GM19397 (cell line): Measurements from ENCODE around the gene ZNF606.

Source experiments
- ATAC-seq: cut with Tn5 transposase; IDR thresholded peaks from one replicate; pipeline ENCODE4 v1.9.1; 2021; ENCODE audit warnings: mild to moderate bottlenecking, moderate library complexity; ENCODE audit not compliant: unreplicated experiment

ZNF606 gene

GRCh38 chr19:58002384-58003173, at the start of gene ZNF606:
Gene ZNF606, minus strand, starts transcription at chr19:58002820. Its CDS starts 1,501 bp downstream, at chr19:58001319.
- ATAC-seq, result peak; percentile 99

- ATAC-seq, result no peak
These were observed 49.6 kb upstream of the ZNF606 start for GRCh38 chr19:58052256-58052655.

GRCh38 chr19:58047672-58048071, 45.1 kb upstream of the ZNF606 start:
- no peak for ATAC-seq

- no peak for ATAC-seq
These were observed 44.2 kb upstream of the ZNF606 start for GRCh38 chr19:58046856-58047255.

GRCh38 chr19:58045411-58046050, 42.9 kb upstream of the ZNF606 start:
- no peak for ATAC-seq

GRCh38 chr19:58044886-58045285, 42.3 kb upstream of the ZNF606 start:
- ATAC-seq, result no peak

- no peak for ATAC-seq
These were observed 41.8 kb upstream of the ZNF606 start for GRCh38 chr19:58044391-58044790.

- ATAC-seq, result no peak
These were observed 40.1 kb upstream of the ZNF606 start for GRCh38 chr19:58042495-58043340.

- no peak for ATAC-seq
These were observed 38.3 kb upstream of the ZNF606 start for GRCh38 chr19:58040751-58041525.

GRCh38 chr19:58038688-58039204, 36.1 kb upstream of the ZNF606 start:
- no peak for ATAC-seq

- ATAC-seq, result no peak
These were observed 35.5 kb upstream of the ZNF606 start for GRCh38 chr19:58037927-58038687.

GRCh38 chr19:58035863-58036262, 33.2 kb upstream of the ZNF606 start:
- ATAC-seq, result no peak

GRCh38 chr19:58034477-58034793, 31.8 kb upstream of the ZNF606 start:
- no peak for ATAC-seq

GRCh38 chr19:58033741-58034476, 31.3 kb upstream of the ZNF606 start, which contains the start of gene ZSCAN1:
Gene ZSCAN1, plus strand, starts transcription at chr19:58034025. Its CDS starts 3,812 bp downstream, at chr19:58037837.
- no peak for ATAC-seq

- ATAC-seq, result no peak
These were observed 22.0 kb upstream of the ZNF606 start for GRCh38 chr19:58024661-58025060.

GRCh38 chr19:58022283-58022660, 19.7 kb upstream of the ZNF606 start:
- no peak for ATAC-seq

- no peak for ATAC-seq
These were observed 19.1 kb upstream of the ZNF606 start for GRCh38 chr19:58021541-58022282.

GRCh38 chr19:58020129-58020528, 17.5 kb upstream of the ZNF606 start:
- no peak for ATAC-seq
